Psoas muscle (tissue), 8 donors: ENCODE data around the gene PLXNA4. TPM values are rescaled to one million over a fixed set of nuclear protein-coding genes. Genes with fewer than 3 reads are reported as not detected.

Source experiments
- ATAC-seq, 4 donors: fragments of 200-7000 bp; cut with Tn5 transposase; one replicate each; pipeline ENCODE4 v1.9.1; 2020; ENCODE audit warnings: moderate library complexity in 3 of 4, mild to moderate bottlenecking in 2 of 4
- DNase-seq, 2 donors: peaks; one replicate each; pipeline ENCODE4 v3.0.0-alpha.2; 2020
- H3K27ac ChIP-seq: fragments of 200-600 bp; one replicate; pipeline ENCODE4 v1.8.0; 2022
- H3K27me3 ChIP-seq, 3 donors: fragments of 200-600 bp in 1 of 3; one replicate each; pipeline versions ENCODE4 v1.6.1 to v1.8.0; 2013 to 2022; ENCODE audit warnings: low read length in 2 of 3, mild to moderate bottlenecking in 2 of 3, moderate library complexity in 1 of 3; ENCODE audit not compliant: insufficient read depth in 3 of 3
- H3K36me3 ChIP-seq, 2 donors: fragments of 200-600 bp in 1 of 2; one replicate each; pipeline versions ENCODE4 v1.6.1 to v1.8.0; 2013 to 2022; ENCODE audit warnings: low read depth in 1 of 2, mild to moderate bottlenecking in 1 of 2, moderate library complexity in 1 of 2; ENCODE audit not compliant: insufficient read depth in 1 of 2
- H3K4me1 ChIP-seq: fragments of 200-600 bp; one replicate; pipeline ENCODE4 v1.8.0; 2022
- H3K4me3 ChIP-seq: fragments of 200-600 bp; one replicate; pipeline ENCODE4 v1.8.0; 2022; ENCODE audit warnings: mild to moderate bottlenecking
- H3K9me3 ChIP-seq: fragments of 200-600 bp; one replicate; pipeline ENCODE4 v1.8.0; 2022
- WGBS, 3 donors: extraction: QIAGEN DNeasy Blood & Tissue Kit; methylation state at CpG; one replicate each; pipeline versions ENCODE4 v1.1.6 to v1.1.7; 2013; 5-methylcytosine and 5-hydroxymethylcytosine counted together
- intact Hi-C, 2 donors: fragments of 100-400 bp; cut with DNase I; formaldehyde crosslinking; loops; one replicate each; pipeline versions ENCODE4 v1.11.0 to v1.14.2; 2022
- polyA plus RNA-seq, 3 donors: library from polyadenylated mRNA; stranded (reverse); fragments of 200-250 nt; gene quantifications; one replicate each; pipeline ENCODE4 v1.2.3, GENCODE V29; 2013
- total RNA-seq, 4 donors: library from RNA; stranded (reverse); fragmentation: NEBNext Ultra II Directional in 2 of 4; extraction: Animal tissue kit (Norgen Biotek cat#: 25700) in 2 of 4; gene quantifications; one replicate each; pipeline versions ENCODE4 v1.2.1 to v1.2.4, GENCODE V29; 2021 to 2023
- TF ChIP-seq, protein P1 (sequence below): fragments of 200-600 bp; IDR thresholded peaks from one replicate; pipeline ENCODE4 v1.8.0; 2022; ENCODE audit warnings: antibody characterized with exemption
- donor health status: healthy with polysubstance abuse.
- donor health status: DM: no; HTN: no; CAD: no; lungs with moderate emphysema.
- donor health status: Bipolar disorder and iron deficiency.
- donor health status: healthy.
- donor health status: DM: yes; HTN: yes; CAD: no.
- donor health status: DM: no; HTN: no; CAD: no.
- donor health status: DM: no; HTN: no; CAD: no.
- donor health status: DM: yes; HTN: yes; CAD: no.

The PLXNA4 gene
- total and polyA plus RNA-seq, 7 donors, result 0.15 to 2.5 (median 0.88) TPM

DNA sequence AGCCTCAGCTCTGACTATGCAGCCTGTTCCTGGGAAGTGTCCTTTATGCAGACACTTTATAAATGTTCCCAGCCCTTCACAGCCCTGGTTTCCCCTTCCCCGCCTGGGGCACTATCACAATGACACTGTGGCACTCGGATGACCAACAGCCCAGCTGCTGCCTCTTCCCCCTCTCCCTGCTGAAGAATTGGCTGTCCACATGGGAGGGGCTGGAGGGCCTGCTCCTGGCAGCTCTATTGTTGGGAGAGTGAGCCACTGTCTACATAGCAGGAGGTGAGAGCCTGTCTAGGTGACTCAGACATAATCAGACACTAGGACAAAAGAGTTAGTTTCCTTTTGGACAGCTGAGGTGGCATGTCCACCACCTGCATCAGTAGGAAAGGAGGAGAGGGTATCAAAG lies 437.5 kb downstream of the PLXNA4 start:
- peak in 1 of 2 donors; percentile 61 for DNase-seq
- intact Hi-C loops, result no loop called here
- Histone ChIP-seq H3K4me3 (no peak overlapping the region), H3K27ac (peak overlapping the region; percentile 30), H3K4me1 (no peaks in the 10 kb centered on the region), H3K36me3 (no peaks in the 10 kb centered on the region), H3K9me3 (no peaks in the 10 kb centered on the region), H3K27me3 (no peaks in the 10 kb centered on the region)
- 48 to 64% (median 59%) methylated on average over 2 of the region's 2 CpGs for WGBS, 3 donors
- ATAC-seq, result peak; percentile 80 to 96 (median 94)
- TF ChIP-seq, protein P1, sequence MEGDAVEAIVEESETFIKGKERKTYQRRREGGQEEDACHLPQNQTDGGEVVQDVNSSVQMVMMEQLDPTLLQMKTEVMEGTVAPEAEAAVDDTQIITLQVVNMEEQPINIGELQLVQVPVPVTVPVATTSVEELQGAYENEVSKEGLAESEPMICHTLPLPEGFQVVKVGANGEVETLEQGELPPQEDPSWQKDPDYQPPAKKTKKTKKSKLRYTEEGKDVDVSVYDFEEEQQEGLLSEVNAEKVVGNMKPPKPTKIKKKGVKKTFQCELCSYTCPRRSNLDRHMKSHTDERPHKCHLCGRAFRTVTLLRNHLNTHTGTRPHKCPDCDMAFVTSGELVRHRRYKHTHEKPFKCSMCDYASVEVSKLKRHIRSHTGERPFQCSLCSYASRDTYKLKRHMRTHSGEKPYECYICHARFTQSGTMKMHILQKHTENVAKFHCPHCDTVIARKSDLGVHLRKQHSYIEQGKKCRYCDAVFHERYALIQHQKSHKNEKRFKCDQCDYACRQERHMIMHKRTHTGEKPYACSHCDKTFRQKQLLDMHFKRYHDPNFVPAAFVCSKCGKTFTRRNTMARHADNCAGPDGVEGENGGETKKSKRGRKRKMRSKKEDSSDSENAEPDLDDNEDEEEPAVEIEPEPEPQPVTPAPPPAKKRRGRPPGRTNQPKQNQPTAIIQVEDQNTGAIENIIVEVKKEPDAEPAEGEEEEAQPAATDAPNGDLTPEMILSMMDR, result no peak

- TF ChIP-seq, protein P1, result no peak
- intact Hi-C loops, result no loop called here
- no peaks in the 10 kb centered on the region for H3K36me3 ChIP-seq
- no peaks in the 10 kb centered on the region for H3K27me3 ChIP-seq
- ATAC-seq, result no peak
- DNase-seq, result no peak
- no peak overlapping the region for H3K27ac ChIP-seq
- H3K9me3 ChIP-seq, result no peaks in the 10 kb centered on the region
- H3K4me1 ChIP-seq, result peaks cover 4% of the 10 kb centered on the region
- WGBS, 3 donors, result 96 to 99% (median 98%) methylated on average over 5 of the region's 5 CpGs
- no peak overlapping the region for H3K4me3 ChIP-seq
These were observed 438.6 kb downstream of the PLXNA4 start for GRCh38 chr7:132137681-132138080.

- Histone ChIP-seq H3K4me3 (no peak overlapping the region), H3K27ac (no peak overlapping the region), H3K36me3 (no peaks in the 10 kb centered on the region), H3K9me3 (no peaks in the 10 kb centered on the region), H3K27me3 (no peaks in the 10 kb centered on the region), H3K4me1 (peaks cover 4% of the 10 kb centered on the region)
- intact Hi-C loops, result no loop called here
- TF ChIP-seq, protein P1, result no peak
- ATAC-seq, result peak in 1 of 4 donors; percentile 41
- no peak for DNase-seq
- whole genome bisulfite sequencing, 3 donors, result 74 to 82% (median 78%) methylated on average over 8 of the region's 8 CpGs
These were observed 440.4 kb downstream of the PLXNA4 start for GRCh38 chr7:132135746-132136385.

DNA sequence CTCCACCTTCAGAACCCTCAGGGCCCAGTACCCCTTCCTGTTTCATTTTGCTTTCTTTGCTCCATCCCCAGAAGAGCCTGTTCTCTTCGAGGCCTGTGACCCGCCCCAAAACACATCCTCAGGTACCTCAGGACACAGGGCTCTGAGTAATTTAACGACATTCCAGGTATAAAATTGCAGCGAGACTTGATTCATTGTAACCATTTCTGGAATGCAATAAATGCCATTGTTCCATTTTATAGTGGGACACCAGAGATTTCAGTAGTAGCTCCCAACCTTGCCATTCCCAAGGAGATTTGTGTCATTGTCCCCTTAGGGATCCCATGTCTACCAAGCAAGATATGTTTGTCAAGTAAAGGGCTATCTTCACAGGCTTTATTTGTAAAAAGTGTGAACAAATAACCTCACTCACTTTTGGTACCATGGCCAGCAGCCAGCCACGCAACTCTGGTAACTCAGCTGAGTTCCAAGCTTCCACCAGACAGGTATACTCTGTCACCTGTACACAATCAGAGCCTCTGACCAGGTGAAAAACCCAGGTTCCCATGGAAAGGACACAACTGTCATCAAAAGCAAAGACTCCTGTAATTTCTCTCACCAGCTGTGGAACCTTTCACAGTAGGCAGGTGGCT lies 441.3 kb downstream of the PLXNA4 start:
- H3K27ac ChIP-seq, result no peak overlapping the region
- no peak for DNase-seq
- no peak overlapping the region for H3K4me3 ChIP-seq
- intact Hi-C loops, result no loop called here
- H3K4me1 ChIP-seq, result peaks cover 4% of the 10 kb centered on the region
- TF ChIP-seq, protein P1, result no peak
- H3K36me3 ChIP-seq, result no peaks in the 10 kb centered on the region
- 80 to 81% (median 81%) methylated on average over 5 of the region's 5 CpGs for WGBS, 3 donors
- H3K27me3 ChIP-seq, result no peaks in the 10 kb centered on the region
- no peaks in the 10 kb centered on the region for H3K9me3 ChIP-seq
- no peak for ATAC-seq
